ENCODE data around the gene CST9L. TPM values are rescaled to one million over a fixed set of nuclear protein-coding genes. Genes with fewer than 3 reads are reported as not detected.

The CST9L gene
- total RNA-seq, 1 donor from 2014 or later: not detected

DNA sequence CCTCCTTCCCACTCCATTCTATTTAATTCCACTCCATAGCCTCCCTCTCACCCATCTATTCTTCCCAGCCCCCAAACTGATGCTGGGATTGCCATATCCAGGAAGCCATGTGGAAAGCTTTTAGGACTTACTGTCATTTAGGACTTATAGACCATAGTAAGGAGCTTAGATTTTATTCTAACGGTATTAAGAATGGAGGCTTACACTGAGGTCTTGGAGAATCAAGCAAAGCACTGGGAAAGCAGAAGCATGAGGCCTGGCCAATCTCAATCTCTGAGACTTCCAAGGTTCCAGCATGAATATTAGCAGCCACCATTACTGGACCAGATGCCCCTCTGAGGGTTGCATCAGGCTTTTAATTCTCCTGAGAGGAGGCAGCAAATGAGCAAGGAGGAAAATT lies 36.0 kb upstream of the CST9L start:
- H3K4me3 Mint-ChIP-seq (ENCODE audit: unreplicated experiment): no peak overlapping the region
- H3K27ac Mint-ChIP-seq (ENCODE audit: unreplicated experiment): no peak overlapping the region
- DNase-seq: no peak
- H3K27me3 Mint-ChIP-seq (ENCODE audit: unreplicated experiment): no peaks in the 10 kb centered on the region
- no peaks in the 10 kb centered on the region for H3K9me3 Mint-ChIP-seq (ENCODE audit: unreplicated experiment)
- no peaks in the 10 kb centered on the region for H3K4me1 Mint-ChIP-seq (ENCODE audit: low read depth, unreplicated experiment)
- no peaks in the 10 kb centered on the region for H3K36me3 Mint-ChIP-seq (ENCODE audit: unreplicated experiment)
- TF ChIP-seq, protein P1, sequence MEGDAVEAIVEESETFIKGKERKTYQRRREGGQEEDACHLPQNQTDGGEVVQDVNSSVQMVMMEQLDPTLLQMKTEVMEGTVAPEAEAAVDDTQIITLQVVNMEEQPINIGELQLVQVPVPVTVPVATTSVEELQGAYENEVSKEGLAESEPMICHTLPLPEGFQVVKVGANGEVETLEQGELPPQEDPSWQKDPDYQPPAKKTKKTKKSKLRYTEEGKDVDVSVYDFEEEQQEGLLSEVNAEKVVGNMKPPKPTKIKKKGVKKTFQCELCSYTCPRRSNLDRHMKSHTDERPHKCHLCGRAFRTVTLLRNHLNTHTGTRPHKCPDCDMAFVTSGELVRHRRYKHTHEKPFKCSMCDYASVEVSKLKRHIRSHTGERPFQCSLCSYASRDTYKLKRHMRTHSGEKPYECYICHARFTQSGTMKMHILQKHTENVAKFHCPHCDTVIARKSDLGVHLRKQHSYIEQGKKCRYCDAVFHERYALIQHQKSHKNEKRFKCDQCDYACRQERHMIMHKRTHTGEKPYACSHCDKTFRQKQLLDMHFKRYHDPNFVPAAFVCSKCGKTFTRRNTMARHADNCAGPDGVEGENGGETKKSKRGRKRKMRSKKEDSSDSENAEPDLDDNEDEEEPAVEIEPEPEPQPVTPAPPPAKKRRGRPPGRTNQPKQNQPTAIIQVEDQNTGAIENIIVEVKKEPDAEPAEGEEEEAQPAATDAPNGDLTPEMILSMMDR (IDR thresholded peaks at IDR 0.05; ENCODE audit: partially characterized antibody, unreplicated experiment): no peak

GRCh38 chr20:23603321-23603720 lies 35.0 kb upstream of the CST9L start:
- Mint-ChIP-seq H3K27me3 (ENCODE audit: unreplicated experiment) (no peaks in the 10 kb centered on the region), H3K9me3 (ENCODE audit: unreplicated experiment) (no peaks in the 10 kb centered on the region), H3K4me3 (ENCODE audit: unreplicated experiment) (no peak overlapping the region), H3K36me3 (ENCODE audit: unreplicated experiment) (no peaks in the 10 kb centered on the region), H3K27ac (ENCODE audit: unreplicated experiment) (no peak overlapping the region), H3K4me1 (ENCODE audit: low read depth, unreplicated experiment) (no peaks in the 10 kb centered on the region)
- TF ChIP-seq, protein P1 (IDR thresholded peaks at IDR 0.05; ENCODE audit: partially characterized antibody, unreplicated experiment): no peak
- no peak for DNase-seq

GRCh38 chr20:23602699-23603098 lies 34.4 kb upstream of the CST9L start:
- Mint-ChIP-seq H3K27me3 (ENCODE audit: unreplicated experiment) (no peaks in the 10 kb centered on the region), H3K9me3 (ENCODE audit: unreplicated experiment) (no peaks in the 10 kb centered on the region), H3K4me3 (ENCODE audit: unreplicated experiment) (no peak overlapping the region), H3K36me3 (ENCODE audit: unreplicated experiment) (no peaks in the 10 kb centered on the region), H3K4me1 (ENCODE audit: low read depth, unreplicated experiment) (no peaks in the 10 kb centered on the region), H3K27ac (ENCODE audit: unreplicated experiment) (no peak overlapping the region)
- TF ChIP-seq, protein P1 (IDR thresholded peaks at IDR 0.05; ENCODE audit: partially characterized antibody, unreplicated experiment): no peak
- DNase-seq: no peak

- no peaks in the 10 kb centered on the region for H3K27me3 Mint-ChIP-seq (ENCODE audit: unreplicated experiment)
- DNase-seq: no peak
- H3K9me3 Mint-ChIP-seq (ENCODE audit: unreplicated experiment): no peaks in the 10 kb centered on the region
- no peaks in the 10 kb centered on the region for H3K36me3 Mint-ChIP-seq (ENCODE audit: unreplicated experiment)
- H3K27ac Mint-ChIP-seq (ENCODE audit: unreplicated experiment): no peak overlapping the region
- TF ChIP-seq, protein P1 (IDR thresholded peaks at IDR 0.05; ENCODE audit: partially characterized antibody, unreplicated experiment): no peak
- no peaks in the 10 kb centered on the region for H3K4me1 Mint-ChIP-seq (ENCODE audit: low read depth, unreplicated experiment)
- no peak overlapping the region for H3K4me3 Mint-ChIP-seq (ENCODE audit: unreplicated experiment)
These were observed 34.0 kb upstream of the CST9L start for GRCh38 chr20:23602241-23602640.

- Mint-ChIP-seq H3K4me1 (ENCODE audit: low read depth, unreplicated experiment) (no peaks in the 10 kb centered on the region), H3K9me3 (ENCODE audit: unreplicated experiment) (no peaks in the 10 kb centered on the region), H3K27ac (ENCODE audit: unreplicated experiment) (no peak overlapping the region), H3K4me3 (ENCODE audit: unreplicated experiment) (no peak overlapping the region), H3K27me3 (ENCODE audit: unreplicated experiment) (no peaks in the 10 kb centered on the region), H3K36me3 (ENCODE audit: unreplicated experiment) (no peaks in the 10 kb centered on the region)
- DNase-seq: no peak
- TF ChIP-seq, protein P1 (IDR thresholded peaks at IDR 0.05; ENCODE audit: partially characterized antibody, unreplicated experiment): no peak
These were observed 33.4 kb upstream of the CST9L start for GRCh38 chr20:23601715-23602114.
